Trophoblast cell (in vitro differentiated cells and primary cell): ENCODE results near the gene LCN15.
"Not testable (repeated sequence)": the region's sequence is repeated elsewhere in the genome, so short reads cannot be mapped to it uniquely, and the experiment has no call there.

Source experiments
- DNase-seq, 2 donors: peaks; one replicate each; pipeline ENCODE4 v3.0.0-alpha.2; 2016
- H2AFZ ChIP-seq: 2 replicates; pipeline ENCODE4 v1.6.1; 2013; ENCODE audit warnings: low read length, moderate library complexity, mild to moderate bottlenecking; ENCODE audit not compliant: insufficient read depth, poor library complexity
- H2AK5ac ChIP-seq: 2 replicates; pipeline ENCODE4 v1.6.1; 2013; ENCODE audit warnings: mild to moderate bottlenecking, low read length
- H2BK120ac ChIP-seq: 2 replicates; pipeline ENCODE4 v1.6.1; 2013; ENCODE audit warnings: low read length, mild to moderate bottlenecking, moderate library complexity; ENCODE audit not compliant: insufficient read depth, poor library complexity
- H2BK12ac ChIP-seq: 2 replicates; pipeline ENCODE4 v1.6.1; 2013; ENCODE audit warnings: mild to moderate bottlenecking, low read length, moderate library complexity
- H2BK5ac ChIP-seq: 2 replicates; pipeline ENCODE4 v1.6.1; 2013; ENCODE audit warnings: low read length, low read depth, moderate library complexity, mild to moderate bottlenecking; ENCODE audit not compliant: poor library complexity
- H3K14ac ChIP-seq: 2 replicates; pipeline ENCODE4 v1.6.1; 2013; ENCODE audit warnings: mild to moderate bottlenecking, low read length
- H3K18ac ChIP-seq: 2 replicates; pipeline ENCODE4 v1.6.1; 2013; ENCODE audit warnings: mild to moderate bottlenecking, low read length
- H3K23ac ChIP-seq: 2 replicates; pipeline ENCODE4 v1.6.1; 2013; ENCODE audit warnings: low read length
- H3K27ac ChIP-seq: 2 replicates; pipeline ENCODE4 v1.5.1; 2013; ENCODE audit warnings: low read depth, mild to moderate bottlenecking, inconsistent platforms, low read length, moderate library complexity
- H3K27me3 ChIP-seq: 2 replicates; pipeline ENCODE4 v1.6.1; 2013; ENCODE audit warnings: inconsistent platforms, mild to moderate bottlenecking, low read length, moderate library complexity; ENCODE audit not compliant: insufficient read depth
- H3K36me3 ChIP-seq, 2 experiments: 1 replicate in 1 of 2; 2 replicates in 1 of 2; pipeline ENCODE4 v1.6.1; 2013; ENCODE audit warnings: low read length in 2 of 2, mild to moderate bottlenecking in 2 of 2, moderate library complexity in 1 of 2; ENCODE audit not compliant: insufficient read depth in 2 of 2, control insufficient read depth in 1 of 2
- H3K4ac ChIP-seq: 2 replicates; pipeline ENCODE4 v1.6.1; 2013; ENCODE audit warnings: low read depth, mild to moderate bottlenecking, low read length, moderate library complexity
- H3K4me1 ChIP-seq, 2 experiments: 1 replicate in 1 of 2; 2 replicates in 1 of 2; pipeline ENCODE4 v1.6.1; 2013; ENCODE audit warnings: low read length in 2 of 2, mild to moderate bottlenecking in 2 of 2, moderate library complexity in 1 of 2; ENCODE audit not compliant: insufficient read depth in 2 of 2, control insufficient read depth in 1 of 2
- H3K4me2 ChIP-seq: 2 replicates; pipeline ENCODE4 v1.6.1; 2013; ENCODE audit warnings: inconsistent platforms, mild to moderate bottlenecking, low read length, moderate library complexity
- H3K4me3 ChIP-seq: 2 replicates; pipeline ENCODE4 v1.5.1; 2013; ENCODE audit warnings: mild to moderate bottlenecking, low read depth, low read length, inconsistent platforms
- H3K79me1 ChIP-seq: one replicate; pipeline ENCODE4 v1.6.1; 2013; ENCODE audit warnings: low read length
- H3K79me2 ChIP-seq: 2 replicates; pipeline ENCODE4 v1.6.1; 2013; ENCODE audit warnings: low read length, mild to moderate bottlenecking; ENCODE audit not compliant: control insufficient read depth, insufficient read depth, poor library complexity
- H3K9ac ChIP-seq: 2 replicates; pipeline ENCODE4 v1.6.1; 2013; ENCODE audit warnings: mild to moderate bottlenecking, low read length
- H3K9me3 ChIP-seq: 2 replicates; pipeline ENCODE4 v1.6.1; 2013; ENCODE audit warnings: low read depth, mild to moderate bottlenecking, control low read depth, inconsistent platforms, low read length; ENCODE audit not compliant: insufficient read depth
- H4K12ac ChIP-seq: 2 replicates; pipeline ENCODE4 v1.6.1; 2013; ENCODE audit warnings: low read depth, mild to moderate bottlenecking, low read length, moderate library complexity
- H4K8ac ChIP-seq: 2 replicates; pipeline ENCODE4 v1.6.1; 2013; ENCODE audit warnings: low read depth, mild to moderate bottlenecking, low read length, moderate library complexity
- H4K91ac ChIP-seq: one replicate; pipeline ENCODE4 v1.6.1; 2013; ENCODE audit warnings: low read depth, mild to moderate bottlenecking, low read length, moderate library complexity
- WGBS: extraction: QIAGEN DNeasy Blood & Tissue Kit; methylation state at CpG from one replicate; pipeline ENCODE4 v1.1.7; 2013; ENCODE audit warnings: missing lambda C conversion rate; ENCODE audit not compliant: insufficient read length, insufficient coverage; ENCODE audit errors: extremely low coverage; 5-methylcytosine and 5-hydroxymethylcytosine counted together

The LCN15 gene

DNA sequence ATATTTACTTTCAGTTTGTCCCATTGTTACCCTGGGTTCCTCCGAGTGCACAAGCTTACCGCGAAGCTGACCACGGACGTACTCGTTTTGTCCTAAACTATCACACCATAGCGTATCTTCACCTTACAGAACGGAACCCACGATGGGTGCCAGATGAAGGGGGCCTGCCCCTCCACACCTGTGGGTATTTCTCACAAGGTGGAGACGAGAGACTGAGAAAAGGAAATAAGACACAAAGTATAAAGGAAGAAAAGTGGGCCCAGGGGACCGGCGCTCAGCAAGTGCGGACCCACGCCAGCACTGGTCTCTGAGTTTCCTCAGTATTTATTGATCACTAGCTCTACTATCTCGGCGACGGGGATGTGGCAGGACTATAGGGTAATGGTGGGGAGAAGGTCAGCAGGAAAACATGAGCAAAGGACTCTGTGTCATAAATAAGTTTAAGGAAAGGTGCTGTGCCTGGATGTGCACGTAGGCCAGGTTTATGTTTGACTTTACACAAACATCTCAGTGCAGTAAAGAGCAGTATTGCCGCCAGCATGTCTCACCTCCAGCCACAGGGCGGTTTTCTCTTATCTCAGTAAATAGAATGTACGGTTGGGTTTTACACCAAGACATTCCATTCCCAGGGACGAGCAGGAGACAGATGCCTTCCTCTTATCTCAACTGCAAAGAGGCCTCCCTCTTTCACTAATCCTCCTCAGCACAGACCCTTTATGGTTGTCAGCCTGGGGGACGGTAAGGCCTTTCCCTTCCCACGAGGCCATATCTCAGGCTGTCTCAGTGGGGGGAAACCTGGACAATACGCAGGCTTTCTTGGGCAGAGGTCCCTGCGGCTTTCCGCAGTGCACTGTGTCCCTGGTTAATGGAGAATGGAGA is 24.6 kb upstream of the LCN15 start:
- not testable (repeated sequence) for H3K4me2 ChIP-seq, H3K79me2 ChIP-seq, H4K12ac ChIP-seq, H3K4me3 ChIP-seq, H3K9me3 ChIP-seq, H3K9ac ChIP-seq, H3K4ac ChIP-seq, H3K23ac ChIP-seq, H3K79me1 ChIP-seq, H3K27me3 ChIP-seq
- WGBS, result no CpG with 5 or more reads among the region's 27 CpGs
- Histone ChIP-seq H3K4me1 (peaks cover 15 to 19% of the 10 kb centered on the region in 2 experiments), H2AFZ (peak overlapping the region; percentile 3), H4K8ac (peak overlapping the region; percentile 40), H3K14ac (peak overlapping the region; percentile 5), H2BK5ac (peak overlapping the region; percentile 3), H3K27ac (peak overlapping the region; percentile 86), H2BK120ac (peak overlapping the region; percentile 52), H3K36me3 (peaks cover 8 to 13% of the 10 kb centered on the region in 2 experiments), H4K91ac (peak overlapping the region; percentile 79), H3K18ac (peak overlapping the region; percentile 49), H2AK5ac (peak overlapping the region; percentile 5), H2BK12ac (peak overlapping the region; percentile 42)
- peak; percentile 30 to 68 for DNase-seq

DNA sequence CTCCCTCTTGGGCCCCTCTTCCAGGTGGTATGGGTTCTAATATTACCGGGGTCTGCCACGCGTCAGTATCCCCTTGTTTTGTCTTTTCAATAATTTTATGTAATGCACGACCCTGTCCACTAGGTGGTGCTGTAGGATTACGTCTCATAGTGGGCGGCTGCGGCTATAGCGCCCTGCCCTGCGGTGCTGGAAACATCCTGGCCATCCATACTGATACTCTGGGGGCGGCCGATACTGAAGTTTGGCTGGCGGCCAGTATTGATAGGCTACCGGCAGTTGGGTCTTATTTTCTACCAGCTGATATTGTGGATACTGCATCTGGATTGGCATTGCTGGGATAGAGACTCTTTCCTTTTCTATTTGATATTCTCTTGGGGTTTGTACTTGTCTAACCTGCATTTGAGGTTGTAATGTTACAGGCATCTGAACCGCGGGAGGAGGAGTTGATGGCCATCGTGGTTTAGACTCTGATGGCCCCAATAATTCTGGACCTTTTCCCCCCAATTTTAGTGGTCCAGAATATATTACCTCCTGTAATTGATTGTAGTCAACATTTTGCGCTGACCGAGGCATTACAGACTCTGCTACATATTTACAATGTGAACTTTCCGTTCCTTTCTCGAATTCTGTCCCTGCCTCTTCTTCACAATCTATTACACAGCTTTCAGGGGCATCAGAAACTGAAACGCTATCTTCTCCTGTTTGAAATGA is 23.5 kb upstream of the LCN15 start:
- Histone ChIP-seq H4K12ac (no peak overlapping the region), H3K9me3 (no peaks in the 10 kb centered on the region), H3K23ac (no peak overlapping the region), H2AFZ (no peak overlapping the region), H3K14ac (no peak overlapping the region), H2AK5ac (no peak overlapping the region), H3K4ac (no peak overlapping the region), H2BK120ac (no peak overlapping the region), H3K4me2 (no peak overlapping the region), H3K9ac (no peak overlapping the region), H3K4me1 (peaks cover 10 to 19% of the 10 kb centered on the region in 2 experiments), H3K18ac (no peak overlapping the region), H3K27ac (no peak overlapping the region), H2BK12ac (no peak overlapping the region), H4K91ac (no peak overlapping the region), H3K79me1 (peaks cover 7% of the 10 kb centered on the region), H3K36me3 (peaks cover 3 to 8% of the 10 kb centered on the region in 2 experiments), H3K4me3 (no peak overlapping the region), H4K8ac (no peak overlapping the region), H2BK5ac (no peak overlapping the region), H3K27me3 (no peaks in the 10 kb centered on the region), H3K79me2 (peaks cover 4% of the 10 kb centered on the region)
- DNase-seq, result peak; percentile 19 to 87
- WGBS, result no CpG with 5 or more reads among the region's 21 CpGs

DNA sequence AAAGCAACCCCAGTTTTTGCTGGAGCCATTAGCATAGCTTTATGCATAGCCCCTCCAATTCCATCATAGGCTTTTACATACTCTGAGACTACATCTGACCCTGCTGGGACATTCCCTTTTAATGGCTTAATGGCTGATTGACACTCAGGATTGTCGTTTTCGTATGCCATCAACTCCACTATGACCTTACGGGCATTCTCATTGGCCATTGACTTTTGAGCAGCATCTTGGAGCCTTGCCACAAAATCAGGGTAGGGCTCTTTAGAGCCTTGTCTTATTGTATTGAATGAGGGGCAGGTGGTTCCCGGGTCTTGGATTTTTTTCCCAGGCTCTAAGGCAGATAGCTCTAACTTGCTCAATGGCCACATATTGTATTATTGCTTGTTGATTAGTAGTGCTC is 22.7 kb upstream of the LCN15 start:
- not testable (repeated sequence) for H4K8ac ChIP-seq, H3K27ac ChIP-seq, H2AFZ ChIP-seq, H4K12ac ChIP-seq, DNase-seq, H3K9me3 ChIP-seq, H2BK120ac ChIP-seq, H3K36me3 ChIP-seq, H3K18ac ChIP-seq, H3K9ac ChIP-seq, H2BK12ac ChIP-seq, H2BK5ac ChIP-seq, H3K4me2 ChIP-seq, H3K4me3 ChIP-seq, H3K14ac ChIP-seq, H4K91ac ChIP-seq, H3K23ac ChIP-seq, H2AK5ac ChIP-seq, H3K27me3 ChIP-seq, H3K4ac ChIP-seq, H3K79me2 ChIP-seq, H3K79me1 ChIP-seq
- no CpG with 5 or more reads among the region's 4 CpGs for WGBS
- H3K4me1 ChIP-seq, result peaks cover 5 to 12% of the 10 kb centered on the region in 2 experiments

DNA sequence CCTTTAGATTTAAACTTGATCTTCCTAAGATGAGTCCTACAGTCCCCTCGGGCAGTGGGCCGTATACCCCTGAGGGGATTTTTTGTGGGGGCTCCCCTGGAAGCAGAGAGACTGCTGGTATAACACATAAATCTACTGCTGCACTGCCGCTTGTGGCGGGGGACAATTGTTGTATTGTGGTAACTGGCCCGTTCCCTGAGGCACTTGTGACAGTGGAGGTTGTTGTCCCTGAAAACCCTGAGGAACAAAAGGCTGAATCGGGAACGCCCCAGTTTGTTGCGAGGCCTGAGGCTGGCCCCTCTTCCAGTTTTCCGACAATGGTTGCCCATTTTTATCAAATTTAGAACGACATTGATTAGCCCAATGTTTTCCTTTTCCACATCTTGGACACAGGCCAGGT is 22.1 kb upstream of the LCN15 start:
- Histone ChIP-seq H2AFZ (no peak overlapping the region), H3K79me1 (peaks cover 6% of the 10 kb centered on the region), H2BK5ac (no peak overlapping the region), H3K4me1 (peaks cover 3 to 7% of the 10 kb centered on the region in 2 experiments), H4K91ac (no peak overlapping the region), H2BK120ac (no peak overlapping the region), H2AK5ac (no peak overlapping the region), H3K4me3 (no peak overlapping the region), H4K8ac (no peak overlapping the region), H3K9me3 (no peaks in the 10 kb centered on the region), H3K36me3 (no peaks in the 10 kb centered on the region), H3K14ac (no peak overlapping the region), H4K12ac (no peak overlapping the region), H3K9ac (no peak overlapping the region), H3K4me2 (no peak overlapping the region), H3K27ac (no peak overlapping the region), H3K4ac (no peak overlapping the region), H3K27me3 (no peaks in the 10 kb centered on the region), H3K18ac (no peak overlapping the region), H2BK12ac (no peak overlapping the region), H3K79me2 (peaks cover 3% of the 10 kb centered on the region), H3K23ac (no peak overlapping the region)
- WGBS, result no CpG with 5 or more reads among the region's 10 CpGs
- DNase-seq, result no peak
